B cell (primary cell): ENCODE data around the gene ABHD17B. TPM values are rescaled to one million over a fixed set of nuclear protein-coding genes. Genes with fewer than 3 reads are reported as not detected.

Source experiments
- ATAC-seq: fragments of 200-7000 bp; cut with Tn5 transposase; one replicate; pipeline ENCODE4 v1.10.0; 2021; ENCODE audit warnings: low read depth, mild to moderate bottlenecking, moderate number of reproducible peaks, moderate library complexity
- CTCF ChIA-PET: fragments of 350-600 bp; sonication (Branson Sonifier 250); formaldehyde crosslinking; loops from one replicate; lab custom pipeline; 2021; ENCODE audit warnings: antibody characterized with exemption, inconsistent platforms; lab: Charles Lee
- POLR2A ChIA-PET: fragments of 350-600 bp; sonication (Branson Sonifier 250); formaldehyde crosslinking; loops from one replicate; lab custom pipeline; 2021; ENCODE audit warnings: antibody characterized with exemption; lab: Charles Lee
- DNase-seq: peaks from one replicate; pipeline ENCODE4 v3.0.0; 2013
- H2AFZ ChIP-seq: 2 replicates; pipeline ENCODE4 v1.6.1; 2012; ENCODE audit warnings: mild to moderate bottlenecking, low read depth, low read length; ENCODE audit not compliant: insufficient read depth, poor library complexity, severe bottlenecking
- H3K27ac ChIP-seq, 2 donors: 1 replicate in 1 of 2; 2 replicates in 1 of 2; pipeline ENCODE4 v1.5.1; 2012 to 2013; ENCODE audit warnings: low read length in 2 of 2, mild to moderate bottlenecking in 2 of 2, moderate library complexity in 1 of 2
- H3K27me3 ChIP-seq, 4 experiments: fragments of 200-600 bp in 1 of 4; sonication (generic) in 1 of 4; replicated peaks in 1 of 4; 1 replicate in 2 of 4; 2 replicates in 2 of 4; pipeline versions ENCODE4 v1.6.1 to v1.7.0; 2013 to 2016; ENCODE audit warnings: low read length in 3 of 4, mild to moderate bottlenecking in 2 of 4, mixed read lengths in 1 of 4, moderate library complexity in 1 of 4; ENCODE audit not compliant: insufficient read depth in 4 of 4, control insufficient read depth in 3 of 4; ENCODE audit errors: control extremely low read depth in 1 of 4
- H3K36me3 ChIP-seq, 2 experiments: replicated peaks in 1 of 2; 1 replicate in 1 of 2; 2 replicates in 1 of 2; pipeline versions ENCODE4 v1.6.1 to v1.7.1; 2013; ENCODE audit warnings: low read length in 1 of 2; ENCODE audit not compliant: insufficient read depth in 2 of 2, control insufficient read depth in 1 of 2; ENCODE audit errors: control extremely low read depth in 1 of 2, extremely low read depth in 1 of 2
- H3K4me1 ChIP-seq, 2 donors: fragments of 200-600 bp in 1 of 2; sonication (generic) in 1 of 2; 1 replicate in 1 of 2; 2 replicates in 1 of 2; pipeline versions ENCODE4 v1.5.1 to v1.6.1; 2013 to 2017; ENCODE audit warnings: low read length in 2 of 2; ENCODE audit not compliant: control insufficient read depth in 2 of 2, insufficient read depth in 2 of 2
- H3K4me2 ChIP-seq: replicated peaks from 2 replicates; pipeline ENCODE3; 2012; ENCODE audit warnings: mild to moderate bottlenecking, low read depth, low read length; ENCODE audit not compliant: poor library complexity, severe bottlenecking
- H3K4me3 ChIP-seq, 5 experiments: fragments of 200-600 bp in 1 of 5; sonication (generic) in 1 of 5; 1 replicate in 3 of 5; 2 replicates in 2 of 5; pipeline versions ENCODE4 v1.5.1 to v1.7.0; 2011 to 2016; ENCODE audit warnings: low read length in 4 of 5, mild to moderate bottlenecking in 4 of 5, low read depth in 2 of 5, control low read depth in 1 of 5, moderate library complexity in 1 of 5; ENCODE audit not compliant: insufficient read depth in 1 of 5; ENCODE audit errors: control extremely low read depth in 1 of 5, extremely low read depth in 1 of 5
- H3K79me2 ChIP-seq: fragments of 200-600 bp; sonication (generic); one replicate; pipeline ENCODE4 v1.6.0; 2016; ENCODE audit warnings: low read length; ENCODE audit not compliant: control insufficient read depth, insufficient read depth
- H3K9ac ChIP-seq: fragments of 200-600 bp; sonication (generic); 2 replicates; pipeline ENCODE4 v1.6.1; 2017; ENCODE audit warnings: mild to moderate bottlenecking, low read length, moderate library complexity
- H3K9me3 ChIP-seq, 3 donors: one replicate each; pipeline versions ENCODE4 v1.6.1 to v1.7.1; 2013; ENCODE audit warnings: low read length in 2 of 3; ENCODE audit not compliant: control insufficient read depth in 2 of 3, insufficient read depth in 1 of 3; ENCODE audit errors: control extremely low read depth in 1 of 3
- H4K20me1 ChIP-seq: 2 replicates; pipeline ENCODE4 v1.6.0; 2012; ENCODE audit warnings: mild to moderate bottlenecking, low read length; ENCODE audit not compliant: insufficient read depth, control insufficient read depth, poor library complexity, severe bottlenecking
- H3K27ac Mint-ChIP-seq: one replicate; pipeline ENCODE4 v1.8.0; 2021; ENCODE audit warnings: mixed read lengths
- H3K27me3 Mint-ChIP-seq: one replicate; pipeline ENCODE4 v1.8.0; 2021; ENCODE audit warnings: mixed read lengths
- H3K4me1 Mint-ChIP-seq: one replicate; pipeline ENCODE4 v1.8.0; 2021; ENCODE audit warnings: mixed read lengths
- H3K4me3 Mint-ChIP-seq: one replicate; pipeline ENCODE4 v1.8.0; 2021; ENCODE audit warnings: mixed read lengths
- H3K9me3 Mint-ChIP-seq: one replicate; pipeline ENCODE4 v1.8.0; 2022; ENCODE audit warnings: mixed read lengths; ENCODE audit not compliant: insufficient read depth
- CTCF ChIP-seq: fragments of 200-600 bp; IDR thresholded peaks from one replicate; pipeline ENCODE4 v1.8.0; 2022; ENCODE audit warnings: antibody characterized with exemption, mild to moderate bottlenecking
- EZH2 ChIP-seq: IDR thresholded peaks from 2 replicates; pipeline ENCODE4 v1.6.1; 2012; ENCODE audit warnings: borderline replicate concordance, low read depth, mild to moderate bottlenecking, moderate library complexity, low read length; ENCODE audit not compliant: insufficient read depth, poor library complexity, severe bottlenecking
- WGBS: methylation state at CpG from one replicate; pipeline ENCODE4 v1.1.5; 2013; ENCODE audit warnings: missing lambda C conversion rate; ENCODE audit not compliant: insufficient coverage; 5-methylcytosine and 5-hydroxymethylcytosine counted together
- intact Hi-C: fragments of 100-400 bp; cut with micrococcal nuclease; formaldehyde crosslinking; loops from one replicate; pipeline ENCODE4 v1.10.0; 2022
- polyA plus RNA-seq: library from polyadenylated mRNA; depleted of rRNA; stranded (reverse); fragments of >200 nt; gene quantifications from 2 replicates; pipeline ENCODE4 v1.2.3, GENCODE V29; 2012
- total RNA-seq, 2 donors: library from RNA; stranded (reverse); fragments of 120-200 nt in 1 of 2; gene quantifications; 1 replicate in 1 of 2; 2 replicates in 1 of 2; pipeline versions ENCODE4 v1.2.3 to v1.2.4, GENCODE V29; 2013 to 2022

The ABHD17B gene
- total and polyA plus RNA-seq, 2 donors (not counting 1 experiment from before 2014, with no cell fraction given) = 11.3 to 24.4 TPM

- intact Hi-C loops = no loop called here
- Mint-ChIP-seq H3K27me3 (no peaks in the 10 kb centered on the region), H3K9me3 (no peaks in the 10 kb centered on the region), H3K4me1 (peaks cover 32% of the 10 kb centered on the region), H3K27ac (no peak overlapping the region), H3K4me3 (no peak overlapping the region)
- ATAC-seq (no peak), DNase-seq (no peak)
- peaks cover 21 to 24% of the 10 kb centered on the region in 2 donors for H3K4me1 ChIP-seq
- no peaks in the 10 kb centered on the region for H3K27me3 ChIP-seq
- CTCF ChIA-PET = interaction anchor here (0.7 to 7.5 kb wide), 12 partner anchors 9 to 219 kb away, joined by 3 to 143 read pairs (median 22); partner anchors contain the start of gene CEMIP2
- H3K9ac ChIP-seq = no peak overlapping the region
- H4K20me1 ChIP-seq = no peaks in the 10 kb centered on the region
- H3K36me3 ChIP-seq = no peaks in the 10 kb centered on the region
- 57% methylated on average over 2 of the region's 6 CpGs for whole genome bisulfite sequencing
- TF ChIP-seq EZH2 (no peak), CTCF (no peak)
- no peak overlapping the region for H3K27ac ChIP-seq
- H3K4me3 ChIP-seq = no peak overlapping the region
- POLR2A ChIA-PET = interaction anchor here (1.2 kb wide), 1 partner anchor 52 kb away, joined by 3 read pairs; no protein-coding TSS in a partner anchor
- H3K9me3 ChIP-seq = no peaks in the 10 kb centered on the region
- H2AFZ ChIP-seq = no peak overlapping the region
- no peaks in the 10 kb centered on the region for H3K79me2 ChIP-seq
- H3K4me2 ChIP-seq = no peak overlapping the region
Observed at GRCh38 chr9:71820403-71820921, 90.5 kb downstream of the ABHD17B start.

- H3K27me3 Mint-ChIP-seq = no peaks in the 10 kb centered on the region
- H4K20me1 ChIP-seq = no peaks in the 10 kb centered on the region
- no peaks in the 10 kb centered on the region for H3K36me3 ChIP-seq
- peaks cover 32% of the 10 kb centered on the region for H3K4me1 Mint-ChIP-seq
- H3K27ac ChIP-seq = no peak overlapping the region
- 96% methylated on average over 4 of the region's 8 CpGs for WGBS
- no peak for ATAC-seq
- intact Hi-C loops = loop anchor here (1.0 to 5.0 kb wide), 3 partner anchors 36 to 93 kb away; partner anchors contain the start of genes ABHD17B and C9orf85
- H2AFZ ChIP-seq = no peak overlapping the region
- H3K9me3 Mint-ChIP-seq = no peaks in the 10 kb centered on the region
- H3K9me3 ChIP-seq = no peaks in the 10 kb centered on the region
- CTCF ChIA-PET = interaction anchor here (0.6 to 7.5 kb wide), 52 partner anchors 9 to 534 kb away, joined by 3 to 143 read pairs (median 4); partner anchors contain the start of genes ABHD17B, C9orf85 and CEMIP2
- no peak overlapping the region for H3K9ac ChIP-seq
- no peaks in the 10 kb centered on the region for H3K79me2 ChIP-seq
- POLR2A ChIA-PET = interaction anchor here (1.2 kb wide), 1 partner anchor 50 kb away, joined by 3 read pairs; no protein-coding TSS in a partner anchor
- no peak overlapping the region for H3K27ac Mint-ChIP-seq
- TF ChIP-seq EZH2 (no peak), CTCF (peak; percentile 88)
- H3K4me2 ChIP-seq = no peak overlapping the region
- peak; percentile 65 for DNase-seq
- peaks cover 21 to 24% of the 10 kb centered on the region in 2 donors for H3K4me1 ChIP-seq
- H3K4me3 ChIP-seq = no peak overlapping the region
- no peaks in the 10 kb centered on the region for H3K27me3 ChIP-seq
- no peak overlapping the region for H3K4me3 Mint-ChIP-seq
Observed at GRCh38 chr9:71819115-71819739, 91.8 kb downstream of the ABHD17B start.
